GM23248 (cell line): ENCODE results near the gene TNIK.

Experiments used
- EZH2 ChIP-seq: fragments of 200-600 bp; sonication (generic); IDR thresholded peaks from 2 replicates; pipeline ENCODE4 v1.6.1; 2018; ENCODE audit warnings: antibody characterized with exemption, mild to moderate bottlenecking; ENCODE audit not compliant: insufficient read depth, poor library complexity, severe bottlenecking
- EZH2phosphoT487 ChIP-seq: fragments of 200-600 bp; sonication (generic); IDR thresholded peaks from 2 replicates; pipeline ENCODE4 v1.6.1; 2018; ENCODE audit warnings: antibody characterized with exemption, moderate library complexity, mild to moderate bottlenecking, low read depth; ENCODE audit not compliant: insufficient read depth

- TF ChIP-seq EZH2: no peak
- TF ChIP-seq EZH2phosphoT487: no peak
Measured at GRCh38 chr3:171254315-171254714, 205.9 kb downstream of the TNIK start.
